Right atrium auricular region (tissue), 2 donors: ENCODE results near the gene NBAS. TPM values are rescaled to one million over a fixed set of nuclear protein-coding genes. Genes with fewer than 3 reads are reported as not detected.

Experiments
- DNase-seq: peaks from one replicate; pipeline ENCODE4 v3.0.0-alpha.2; 2019; ENCODE audit warnings: low spot score
- H3K27ac ChIP-seq, 2 donors: fragments of 200-600 bp; sonication (generic); 1 replicate in 1 of 2; 2 replicates in 1 of 2; pipeline ENCODE4 v1.5.1; 2016 to 2019
- H3K27me3 ChIP-seq, 2 donors: fragments of 200-600 bp; sonication (generic); one replicate each; pipeline versions ENCODE4 v1.5.1 to v1.6.0; 2017 to 2019
- H3K36me3 ChIP-seq: fragments of 200-600 bp; sonication (generic); one replicate; pipeline ENCODE4 v1.5.1; 2016
- H3K4me1 ChIP-seq, 2 donors: fragments of 200-600 bp; sonication (generic); one replicate each; pipeline versions ENCODE4 v1.5.1 to v1.6.0; 2017 to 2019
- H3K4me3 ChIP-seq, 2 donors: fragments of 200-600 bp; sonication (generic); 1 replicate in 1 of 2; 2 replicates in 1 of 2; pipeline ENCODE4 v1.5.1; 2017 to 2019; ENCODE audit warnings: mild to moderate bottlenecking in 1 of 2, moderate library complexity in 1 of 2
- H3K9me3 ChIP-seq, 2 donors: fragments of 200-600 bp; sonication (generic); one replicate each; pipeline ENCODE4 v1.5.1; 2019
- CTCF ChIP-seq, 2 donors: fragments of 200-600 bp; sonication (generic); IDR thresholded peaks; one replicate each; pipeline ENCODE4 v1.5.1; 2019; ENCODE audit warnings: antibody characterized with exemption in 2 of 2
- total RNA-seq, 2 donors: library from RNA; depleted of rRNA; stranded (reverse); fragments of >200 nt; gene quantifications; one replicate each; pipeline ENCODE4 v1.1.0, GENCODE V29; 2016

The NBAS gene
- total RNA-seq, 2 donors from 2014 or later: 31.1 to 39.1 TPM

GRCh38 chr2:15198051-15198450 is 363.1 kb downstream of the NBAS start:
- Histone ChIP-seq H3K4me3 (no peak overlapping the region), H3K36me3 (no peaks in the 10 kb centered on the region), H3K4me1 (no peaks in the 10 kb centered on the region), H3K9me3 (no peaks in the 10 kb centered on the region), H3K27ac (no peak overlapping the region), H3K27me3 (no peaks in the 10 kb centered on the region)
- no peak for DNase-seq
- no peak for TF ChIP-seq CTCF (IDR thresholded peaks at IDR 0.05)

GRCh38 chr2:15195813-15196212 is 365.3 kb downstream of the NBAS start:
- no peaks in the 10 kb centered on the region for H3K4me1 ChIP-seq
- no peak for DNase-seq
- no peak overlapping the region for H3K27ac ChIP-seq
- no peak for TF ChIP-seq CTCF (IDR thresholded peaks at IDR 0.05)
- H3K27me3 ChIP-seq: no peaks in the 10 kb centered on the region
- no peaks in the 10 kb centered on the region for H3K9me3 ChIP-seq
- no peak overlapping the region for H3K4me3 ChIP-seq
- H3K36me3 ChIP-seq: no peaks in the 10 kb centered on the region

- H3K36me3 ChIP-seq: peaks cover 10% of the 10 kb centered on the region
- no peaks in the 10 kb centered on the region for H3K4me1 ChIP-seq
- DNase-seq: no peak
- no peaks in the 10 kb centered on the region for H3K9me3 ChIP-seq
- H3K27me3 ChIP-seq: no peaks in the 10 kb centered on the region
- no peak overlapping the region for H3K27ac ChIP-seq
- TF ChIP-seq CTCF (IDR thresholded peaks at IDR 0.05): no peak
- H3K4me3 ChIP-seq: no peak overlapping the region
Observed at GRCh38 chr2:15191789-15192188, 369.3 kb downstream of the NBAS start.

GRCh38 chr2:15189216-15189615 is 371.9 kb downstream of the NBAS start:
- no peak for DNase-seq
- H3K9me3 ChIP-seq: no peaks in the 10 kb centered on the region
- H3K4me3 ChIP-seq: no peak overlapping the region
- peaks cover 10% of the 10 kb centered on the region for H3K36me3 ChIP-seq
- no peaks in the 10 kb centered on the region for H3K4me1 ChIP-seq
- no peak overlapping the region for H3K27ac ChIP-seq
- no peak for TF ChIP-seq CTCF (IDR thresholded peaks at IDR 0.05)
- H3K27me3 ChIP-seq: no peaks in the 10 kb centered on the region

- Histone ChIP-seq H3K27me3 (no peaks in the 10 kb centered on the region), H3K27ac (no peak overlapping the region), H3K36me3 (peaks cover 10% of the 10 kb centered on the region), H3K9me3 (no peaks in the 10 kb centered on the region), H3K4me1 (no peaks in the 10 kb centered on the region), H3K4me3 (no peak overlapping the region)
- no peak for DNase-seq
- no peak for TF ChIP-seq CTCF (IDR thresholded peaks at IDR 0.05)
Observed at GRCh38 chr2:15187702-15188101, 373.4 kb downstream of the NBAS start.

GRCh38 chr2:15186118-15186517 is 375.0 kb downstream of the NBAS start:
- TF ChIP-seq CTCF (IDR thresholded peaks at IDR 0.05): no peak
- Histone ChIP-seq H3K36me3 (peaks cover 10% of the 10 kb centered on the region), H3K9me3 (no peaks in the 10 kb centered on the region)

More at GRCh38 chr2:15186118-15186517, 375.0 kb downstream of the NBAS start:
- Histone ChIP-seq H3K27me3 (no peaks in the 10 kb centered on the region), H3K27ac (no peak overlapping the region), H3K4me1 (no peaks in the 10 kb centered on the region), H3K4me3 (no peak overlapping the region)
- DNase-seq: no peak
